Neuronal stem cell (in vitro differentiated cells): Measurements from ENCODE around the gene TMEM231.

Experiments
- DNase-seq: peaks from one replicate; pipeline ENCODE4 v3.0.0-alpha.2; 2013; ENCODE audit warnings: low spot score
- H2AFZ ChIP-seq: one replicate; pipeline ENCODE4 v1.6.1; 2013; ENCODE audit warnings: mild to moderate bottlenecking, low read length, inconsistent platforms
- H2AK5ac ChIP-seq: 2 replicates; pipeline ENCODE4 v1.6.1; 2013; ENCODE audit warnings: low read depth, mild to moderate bottlenecking, inconsistent platforms, low read length, moderate library complexity, mixed read lengths
- H2BK120ac ChIP-seq: 2 replicates; pipeline ENCODE4 v1.6.1; 2013; ENCODE audit warnings: low read depth, mild to moderate bottlenecking, inconsistent platforms, low read length, moderate library complexity, mixed read lengths
- H2BK12ac ChIP-seq: one replicate; pipeline ENCODE4 v1.6.1; 2013; ENCODE audit warnings: low read length, inconsistent platforms
- H2BK15ac ChIP-seq: 2 replicates; pipeline ENCODE4 v1.6.1; 2013; ENCODE audit warnings: mild to moderate bottlenecking, low read length, inconsistent platforms, mixed read lengths
- H2BK5ac ChIP-seq: one replicate; pipeline ENCODE4 v1.6.1; 2013; ENCODE audit warnings: inconsistent platforms, mild to moderate bottlenecking, low read length, moderate library complexity
- H3K14ac ChIP-seq: one replicate; pipeline ENCODE4 v1.6.1; 2013; ENCODE audit warnings: low read length, inconsistent platforms
- H3K18ac ChIP-seq: 2 replicates; pipeline ENCODE4 v1.6.1; 2013; ENCODE audit warnings: low read length, inconsistent platforms
- H3K23ac ChIP-seq: 2 replicates; pipeline ENCODE4 v1.6.1; 2013; ENCODE audit warnings: low read depth, mild to moderate bottlenecking, mixed read lengths, low read length, inconsistent platforms; ENCODE audit not compliant: poor library complexity
- H3K27ac ChIP-seq: replicated peaks from 3 replicates; pipeline ENCODE4 v1.5.1; 2013; ENCODE audit warnings: low read length, inconsistent platforms
- H3K27me3 ChIP-seq, 3 experiments: 2 replicates each; pipeline ENCODE4 v1.6.1; 2013; ENCODE audit warnings: low read length in 3 of 3, mild to moderate bottlenecking in 2 of 3, inconsistent platforms in 1 of 3, low read depth in 1 of 3, mixed read lengths in 1 of 3, moderate library complexity in 1 of 3; ENCODE audit not compliant: control insufficient read depth in 3 of 3, insufficient read depth in 3 of 3
- H3K36me3 ChIP-seq, 2 donors: replicated peaks in 1 of 2; 2 replicates each; pipeline ENCODE4 v1.6.1; 2013; ENCODE audit warnings: low read length in 2 of 2; ENCODE audit not compliant: control insufficient read depth in 2 of 2, insufficient read depth in 2 of 2
- H3K4ac ChIP-seq: 2 replicates; pipeline ENCODE4 v1.6.1; 2013; ENCODE audit warnings: inconsistent platforms, mild to moderate bottlenecking, low read length, moderate library complexity
- H3K4me1 ChIP-seq, 2 donors: 1 replicate in 1 of 2; 2 replicates in 1 of 2; pipeline ENCODE4 v1.6.1; 2013; ENCODE audit warnings: low read length in 2 of 2, low read depth in 1 of 2; ENCODE audit not compliant: control insufficient read depth in 2 of 2, insufficient read depth in 1 of 2
- H3K4me2 ChIP-seq: one replicate; pipeline ENCODE4 v1.6.1; 2013; ENCODE audit warnings: mild to moderate bottlenecking, low read length, inconsistent platforms; ENCODE audit not compliant: insufficient read depth, poor library complexity, severe bottlenecking
- H3K4me3 ChIP-seq, 2 donors: 2 replicates each; pipeline ENCODE4 v1.5.1; 2013; ENCODE audit warnings: low read length in 2 of 2, mild to moderate bottlenecking in 2 of 2, inconsistent platforms in 1 of 2, moderate library complexity in 1 of 2
- H3K79me1 ChIP-seq: one replicate; pipeline ENCODE4 v1.6.1; 2013; ENCODE audit warnings: low read depth, mild to moderate bottlenecking, inconsistent platforms, low read length, moderate library complexity
- H3K9ac ChIP-seq: one replicate; pipeline ENCODE4 v1.6.1; 2013; ENCODE audit warnings: mild to moderate bottlenecking, low read depth, low read length, inconsistent platforms; ENCODE audit not compliant: poor library complexity
- H3K9me3 ChIP-seq, 2 donors: replicated peaks in 1 of 2; 2 replicates each; pipeline versions ENCODE3 to v1.6.1; 2013; ENCODE audit warnings: low read length in 2 of 2, mild to moderate bottlenecking in 2 of 2, inconsistent platforms in 1 of 2, low read depth in 1 of 2, mixed read lengths in 1 of 2, moderate library complexity in 1 of 2; ENCODE audit not compliant: control insufficient read depth in 2 of 2, insufficient read depth in 1 of 2
- H4K8ac ChIP-seq: one replicate; pipeline ENCODE4 v1.6.1; 2013; ENCODE audit warnings: low read depth, mild to moderate bottlenecking, inconsistent platforms, low read length, moderate library complexity
- H4K91ac ChIP-seq: one replicate; pipeline ENCODE4 v1.6.1; 2013; ENCODE audit warnings: low read length, low read depth, mild to moderate bottlenecking, inconsistent platforms; ENCODE audit not compliant: poor library complexity
- WGBS, 2 donors: extraction: QIAGEN DNeasy Blood & Tissue Kit; methylation state at CpG; one replicate each; pipeline ENCODE4 v1.1.7; 2013; ENCODE audit warnings: missing lambda C conversion rate in 2 of 2, mixed read lengths in 1 of 2; ENCODE audit not compliant: insufficient read length in 2 of 2, insufficient replicate concordance in 1 of 2; ENCODE audit errors: extremely low coverage in 2 of 2; 5-methylcytosine and 5-hydroxymethylcytosine counted together

The TMEM231 gene

GRCh38 chr16:75575958-75576357 is 19.9 kb upstream of the TMEM231 start:
- H2AFZ ChIP-seq = no peak overlapping the region
- no peak overlapping the region for H3K9ac ChIP-seq
- no CpG with 5 or more reads among the region's 3 CpGs for WGBS, 2 donors
- no peak overlapping the region for H3K23ac ChIP-seq
- H3K9me3 ChIP-seq = no peaks in the 10 kb centered on the region
- H4K91ac ChIP-seq = no peak overlapping the region
- H3K14ac ChIP-seq = no peak overlapping the region
- H2BK120ac ChIP-seq = no peak overlapping the region
- no peak overlapping the region for H2BK15ac ChIP-seq
- no peak overlapping the region for H3K18ac ChIP-seq
- no peak overlapping the region for H3K4ac ChIP-seq
- peaks cover 0 to 8% of the 10 kb centered on the region in 2 donors for H3K4me1 ChIP-seq
- no peak overlapping the region for H2BK5ac ChIP-seq
- peaks cover 30 to 96% of the 10 kb centered on the region in 2 donors for H3K36me3 ChIP-seq
- H3K27ac ChIP-seq = no peak overlapping the region
- H3K27me3 ChIP-seq = no peaks in the 10 kb centered on the region
- no peak overlapping the region for H3K4me3 ChIP-seq
- DNase-seq = no peak
- no peak overlapping the region for H2AK5ac ChIP-seq
- H3K79me1 ChIP-seq = peaks cover 5% of the 10 kb centered on the region
- no peak overlapping the region for H3K4me2 ChIP-seq
- no peak overlapping the region for H4K8ac ChIP-seq
- H2BK12ac ChIP-seq = no peak overlapping the region

- Histone ChIP-seq H3K4ac (no peak overlapping the region), H2AFZ (no peak overlapping the region), H4K91ac (no peak overlapping the region), H3K18ac (no peak overlapping the region), H3K4me3 (no peak overlapping the region), H4K8ac (no peak overlapping the region), H3K36me3 (peaks cover 42 to 97% of the 10 kb centered on the region in 2 donors), H3K4me2 (no peak overlapping the region), H2AK5ac (no peak overlapping the region), H2BK120ac (no peak overlapping the region), H3K9me3 (no peaks in the 10 kb centered on the region), H3K4me1 (peaks cover 0 to 2% of the 10 kb centered on the region in 2 donors), H3K27me3 (no peaks in the 10 kb centered on the region), H3K23ac (no peak overlapping the region), H3K79me1 (peaks cover 8% of the 10 kb centered on the region), H3K14ac (no peak overlapping the region), H2BK15ac (no peak overlapping the region), H3K27ac (no peak overlapping the region), H2BK12ac (no peak overlapping the region), H3K9ac (no peak overlapping the region), H2BK5ac (no peak overlapping the region)
- no CpG with 5 or more reads among the region's 5 CpGs for WGBS, 2 donors
- DNase-seq = no peak
Measured at GRCh38 chr16:75573955-75574354, 17.9 kb upstream of the TMEM231 start.

GRCh38 chr16:75572864-75573542 is 17.0 kb upstream of the TMEM231 start:
- H2AFZ ChIP-seq = no peak overlapping the region
- no peak overlapping the region for H4K8ac ChIP-seq
- H3K27me3 ChIP-seq = no peaks in the 10 kb centered on the region
- no peak overlapping the region for H4K91ac ChIP-seq
- no peak overlapping the region for H3K27ac ChIP-seq
- no peaks in the 10 kb centered on the region for H3K9me3 ChIP-seq
- H3K79me1 ChIP-seq = peaks cover 10% of the 10 kb centered on the region
- H3K4ac ChIP-seq = no peak overlapping the region
- H2BK15ac ChIP-seq = no peak overlapping the region
- H3K4me2 ChIP-seq = no peak overlapping the region
- H3K36me3 ChIP-seq = peaks cover 48 to 97% of the 10 kb centered on the region in 2 donors
- no peak overlapping the region for H3K4me3 ChIP-seq
- no peak overlapping the region for H2AK5ac ChIP-seq
- H3K9ac ChIP-seq = no peak overlapping the region
- no peak overlapping the region for H2BK5ac ChIP-seq
- H3K4me1 ChIP-seq = no peaks in the 10 kb centered on the region
- no peak for DNase-seq
- H3K23ac ChIP-seq = no peak overlapping the region
- WGBS, 2 donors = no CpG with 5 or more reads among the region's 3 CpGs
- H2BK12ac ChIP-seq = no peak overlapping the region
- H3K18ac ChIP-seq = no peak overlapping the region
- H3K14ac ChIP-seq = no peak overlapping the region
- H2BK120ac ChIP-seq = no peak overlapping the region

GRCh38 chr16:75570396-75571065 is 14.5 kb upstream of the TMEM231 start:
- H4K8ac ChIP-seq = no peak overlapping the region
- WGBS, 2 donors = no CpG with 5 or more reads among the region's 5 CpGs
- H2BK5ac ChIP-seq = no peak overlapping the region
- H3K9ac ChIP-seq = no peak overlapping the region
- no peak for DNase-seq
- H3K4me3 ChIP-seq = no peak overlapping the region
- H3K4me2 ChIP-seq = no peak overlapping the region
- no peak overlapping the region for H3K23ac ChIP-seq
- H3K14ac ChIP-seq = no peak overlapping the region
- H3K36me3 ChIP-seq = peaks cover 41 to 80% of the 10 kb centered on the region in 2 donors
- no peak overlapping the region for H2BK12ac ChIP-seq
- H3K27ac ChIP-seq = no peak overlapping the region
- H3K4ac ChIP-seq = no peak overlapping the region
- no peak overlapping the region for H2AFZ ChIP-seq
- H3K79me1 ChIP-seq = peaks cover 18% of the 10 kb centered on the region
- no peaks in the 10 kb centered on the region for H3K9me3 ChIP-seq
- no peaks in the 10 kb centered on the region for H3K27me3 ChIP-seq
- no peak overlapping the region for H2BK15ac ChIP-seq
- H4K91ac ChIP-seq = no peak overlapping the region
- no peak overlapping the region for H2BK120ac ChIP-seq
- no peak overlapping the region for H3K18ac ChIP-seq
- H2AK5ac ChIP-seq = no peak overlapping the region
- peaks cover 6 to 11% of the 10 kb centered on the region in 2 donors for H3K4me1 ChIP-seq
